Activated T-helper 17 cell treated with anti-CD3 and anti-CD28 coated beads, Interleukin-2, amount 50 U/mL, for 72 hours (primary cell): ENCODE results near the gene NRIP2. TPM values are rescaled to one million over a fixed set of nuclear protein-coding genes. Genes with fewer than 3 reads are reported as not detected.

Experiments used
- ATAC-seq: fragments of 150-1000 bp; cut with Tn5 transposase; replicated peaks from 2 replicates; pipeline ENCODE4 v1.10.0; 2021; ENCODE audit warnings: mild to moderate bottlenecking, moderate library complexity
- H3K27ac Mint-ChIP-seq: one replicate; pipeline ENCODE4 v1.8.0; 2022; ENCODE audit warnings: mixed read lengths
- H3K27me3 Mint-ChIP-seq: one replicate; pipeline ENCODE4 v1.8.0; 2022; ENCODE audit warnings: mixed read lengths
- H3K36me3 Mint-ChIP-seq: one replicate; pipeline ENCODE4 v1.8.0; 2022; ENCODE audit warnings: low read depth, mild to moderate bottlenecking, mixed read lengths
- H3K4me1 Mint-ChIP-seq: one replicate; pipeline ENCODE4 v1.8.0; 2022; ENCODE audit warnings: mixed read lengths
- H3K4me3 Mint-ChIP-seq: one replicate; pipeline ENCODE4 v1.8.0; 2022; ENCODE audit warnings: mild to moderate bottlenecking, mixed read lengths
- H3K9me3 Mint-ChIP-seq: one replicate; pipeline ENCODE4 v1.8.0; 2022; ENCODE audit warnings: mixed read lengths
- total RNA-seq, 2 donors: library from RNA; stranded (reverse); gene quantifications; one replicate each; pipeline ENCODE4 v1.2.3, GENCODE V29; 2022

The NRIP2 gene
- total RNA-seq, 2 donors from 2014 or later: not detected

DNA sequence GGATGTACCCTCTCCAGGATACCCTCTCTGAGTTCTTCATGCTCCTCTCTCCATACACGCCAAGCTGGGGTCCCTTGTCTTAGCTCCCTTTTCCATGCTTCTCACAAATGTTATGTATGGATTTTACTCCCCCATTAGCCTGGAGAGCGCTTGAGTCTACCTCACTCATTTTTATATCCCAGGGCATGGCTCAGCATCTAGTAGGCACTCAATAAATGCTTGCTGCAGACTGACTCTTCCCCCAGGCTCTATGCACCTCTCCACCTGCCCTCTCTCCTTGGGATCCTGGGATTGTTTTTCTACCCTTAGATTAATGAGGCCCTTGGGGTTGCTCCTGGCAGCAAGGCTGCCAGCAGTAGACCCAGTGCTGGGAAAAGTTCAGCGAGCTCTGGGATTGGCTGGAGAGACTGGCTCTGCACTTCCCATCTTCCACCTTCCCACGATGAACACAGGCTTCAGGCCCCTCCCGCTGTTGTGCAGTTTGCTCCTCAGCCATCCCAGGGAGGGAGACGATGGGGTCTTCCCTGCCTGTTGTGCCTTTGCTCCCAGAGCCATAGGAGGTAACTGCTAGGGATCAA is 2.2 kb downstream of the NRIP2 start:
- no peak for ATAC-seq
- Mint-ChIP-seq H3K4me3 (no peak overlapping the region), H3K27me3 (no peaks in the 10 kb centered on the region), H3K36me3 (peaks cover 57% of the 10 kb centered on the region), H3K4me1 (no peaks in the 10 kb centered on the region), H3K27ac (peak overlapping the region; percentile 52), H3K9me3 (no peaks in the 10 kb centered on the region)

DNA sequence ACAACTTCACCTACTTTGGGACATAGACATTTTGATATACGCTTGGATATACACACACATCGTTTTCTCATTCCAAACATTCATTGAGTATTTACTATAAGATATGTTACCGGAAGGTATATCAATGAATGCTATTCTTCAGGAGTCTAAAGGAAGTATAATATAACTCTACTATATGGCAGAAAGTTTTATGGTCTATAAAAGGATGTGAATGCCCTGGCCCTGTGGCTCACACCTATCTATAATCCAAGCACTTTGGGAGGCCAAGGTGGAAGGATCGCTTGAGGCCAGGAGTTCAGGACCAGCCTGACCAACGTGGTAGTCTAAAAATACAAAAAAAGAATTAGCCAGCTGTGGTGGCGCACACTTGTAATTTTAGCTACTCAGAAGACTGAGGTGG is 5.6 kb downstream of the NRIP2 start:
- Mint-ChIP-seq H3K4me3 (no peak overlapping the region), H3K36me3 (peaks cover 80% of the 10 kb centered on the region), H3K9me3 (no peaks in the 10 kb centered on the region), H3K4me1 (peaks cover 3% of the 10 kb centered on the region), H3K27me3 (no peaks in the 10 kb centered on the region), H3K27ac (no peak overlapping the region)
- no peak for ATAC-seq

DNA sequence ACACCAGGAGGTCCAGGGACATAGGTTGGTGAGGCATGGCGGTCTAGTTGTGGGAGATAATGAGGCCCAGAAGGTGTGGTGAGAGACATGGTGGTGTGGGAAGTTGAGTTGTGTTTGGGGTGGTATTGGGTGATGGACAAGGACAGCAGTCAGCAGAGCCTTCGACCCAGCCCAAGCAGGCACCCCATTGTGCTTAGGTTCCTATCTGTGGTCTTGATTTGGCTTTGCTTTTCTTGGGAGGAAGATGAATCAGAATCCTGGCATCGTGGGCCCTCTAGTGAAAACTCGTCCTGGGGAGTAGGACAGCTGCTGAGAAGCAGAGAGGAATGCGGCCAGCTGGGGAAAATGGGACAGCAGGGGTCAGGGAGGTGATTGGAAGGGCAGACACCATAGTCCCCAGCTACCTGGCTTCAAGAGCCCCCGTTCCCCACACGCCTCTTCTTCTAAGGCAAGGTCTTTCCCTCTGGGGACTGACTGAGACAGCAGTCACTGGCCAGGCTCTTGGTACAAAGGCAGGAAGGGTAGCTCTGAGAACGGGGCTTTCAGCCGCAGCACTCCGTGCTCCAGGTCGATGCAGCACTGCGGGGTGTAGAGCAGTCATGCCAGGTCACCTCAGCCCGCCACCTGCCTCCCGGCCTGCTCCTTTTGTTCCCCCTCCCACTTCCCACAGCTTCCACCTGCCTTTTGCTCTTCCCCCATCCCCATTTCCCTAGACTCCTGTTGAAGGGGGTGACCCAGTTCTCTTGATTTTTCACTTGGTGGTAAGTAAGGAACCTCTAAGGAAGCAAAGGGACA is 7.9 kb downstream of the NRIP2 start:
- peaks cover 97% of the 10 kb centered on the region for H3K36me3 Mint-ChIP-seq
- H3K9me3 Mint-ChIP-seq: no peaks in the 10 kb centered on the region
- no peak for ATAC-seq
- no peak overlapping the region for H3K27ac Mint-ChIP-seq
- no peak overlapping the region for H3K4me3 Mint-ChIP-seq
- H3K27me3 Mint-ChIP-seq: no peaks in the 10 kb centered on the region
- H3K4me1 Mint-ChIP-seq: peaks cover 3% of the 10 kb centered on the region

GRCh38 chr12:2826036-2826435 is 8.8 kb downstream of the NRIP2 start:
- no peak for ATAC-seq
- Mint-ChIP-seq H3K27me3 (no peaks in the 10 kb centered on the region), H3K4me3 (no peak overlapping the region), H3K9me3 (no peaks in the 10 kb centered on the region), H3K27ac (no peak overlapping the region), H3K4me1 (peaks cover 3% of the 10 kb centered on the region), H3K36me3 (peaks cover 97% of the 10 kb centered on the region)

DNA sequence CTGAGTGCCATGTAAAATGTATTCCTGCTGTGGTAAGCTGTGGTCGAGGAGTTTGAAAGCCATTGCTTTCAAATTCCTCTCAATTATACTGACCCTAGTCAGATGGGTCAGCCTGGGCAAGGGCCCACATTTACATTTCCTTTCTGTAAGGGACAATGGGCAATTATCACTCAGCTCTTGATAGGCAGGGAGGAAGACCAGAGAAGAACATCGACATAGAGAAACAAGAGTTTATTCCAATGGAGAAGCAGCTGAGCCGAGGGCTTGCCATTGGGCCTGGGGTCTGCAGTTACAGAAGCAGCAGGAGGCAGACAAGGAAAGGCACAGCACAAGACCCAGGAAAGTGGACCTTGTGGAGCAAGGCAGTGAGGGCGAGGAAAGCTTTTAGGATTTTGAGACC is 9.7 kb downstream of the NRIP2 start:
- Mint-ChIP-seq H3K27me3 (no peaks in the 10 kb centered on the region), H3K27ac (peak overlapping the region; percentile 41), H3K4me3 (no peak overlapping the region), H3K9me3 (no peaks in the 10 kb centered on the region), H3K4me1 (peaks cover 3% of the 10 kb centered on the region), H3K36me3 (peaks cover 97% of the 10 kb centered on the region)
- ATAC-seq: no peak

- Mint-ChIP-seq H3K9me3 (no peaks in the 10 kb centered on the region), H3K27me3 (no peaks in the 10 kb centered on the region), H3K4me1 (peaks cover 3% of the 10 kb centered on the region), H3K36me3 (peaks cover 100% of the 10 kb centered on the region), H3K27ac (peak overlapping the region; percentile 41), H3K4me3 (no peak overlapping the region)
- ATAC-seq: no peak
Observed at GRCh38 chr12:2824541-2824940, 10.3 kb downstream of the NRIP2 start.

- H3K9me3 Mint-ChIP-seq: no peaks in the 10 kb centered on the region
- peaks cover 3% of the 10 kb centered on the region for H3K4me1 Mint-ChIP-seq
- H3K27ac Mint-ChIP-seq: no peak overlapping the region
- peaks cover 100% of the 10 kb centered on the region for H3K36me3 Mint-ChIP-seq
- no peaks in the 10 kb centered on the region for H3K27me3 Mint-ChIP-seq
- H3K4me3 Mint-ChIP-seq: no peak overlapping the region
- ATAC-seq: no peak
Observed at GRCh38 chr12:2823483-2823882, 11.4 kb downstream of the NRIP2 start.

GRCh38 chr12:2820432-2820831 is 14.4 kb downstream of the NRIP2 start:
- Mint-ChIP-seq H3K9me3 (no peaks in the 10 kb centered on the region), H3K27ac (no peak overlapping the region), H3K4me1 (peaks cover 4% of the 10 kb centered on the region), H3K27me3 (no peaks in the 10 kb centered on the region), H3K36me3 (peaks cover 93% of the 10 kb centered on the region), H3K4me3 (no peak overlapping the region)
- ATAC-seq: no peak

DNA sequence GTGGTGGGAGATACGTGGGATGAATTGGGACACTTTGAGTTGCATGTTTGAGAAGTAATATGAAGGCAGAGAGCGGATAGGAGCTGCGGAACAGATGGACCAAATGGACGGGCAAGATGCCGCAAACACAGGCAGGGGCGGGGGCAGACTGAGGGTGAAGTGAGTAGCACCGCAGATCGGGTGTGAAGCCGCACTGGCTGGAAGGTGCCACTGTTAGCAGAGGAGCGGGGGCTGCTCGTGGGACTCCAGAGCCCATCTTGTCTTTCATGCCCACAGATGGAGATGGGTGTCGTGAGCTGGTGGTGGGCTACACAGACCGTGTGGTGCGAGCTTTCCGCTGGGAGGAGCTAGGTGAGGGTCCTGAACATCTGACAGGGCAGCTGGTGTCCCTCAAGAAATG is 15.0 kb downstream of the NRIP2 start:
- Mint-ChIP-seq H3K4me3 (no peak overlapping the region), H3K9me3 (no peaks in the 10 kb centered on the region), H3K36me3 (peaks cover 91% of the 10 kb centered on the region), H3K4me1 (peaks cover 4% of the 10 kb centered on the region), H3K27ac (no peak overlapping the region), H3K27me3 (no peaks in the 10 kb centered on the region)
- no peak for ATAC-seq

GRCh38 chr12:2813214-2814185 is 21.3 kb downstream of the NRIP2 start:
- H3K9me3 Mint-ChIP-seq: no peaks in the 10 kb centered on the region
- peak overlapping the region; percentile 100 for H3K27ac Mint-ChIP-seq
- peak; percentile 30 for ATAC-seq
- peak overlapping the region; percentile 99 for H3K4me3 Mint-ChIP-seq
- no peaks in the 10 kb centered on the region for H3K27me3 Mint-ChIP-seq
- H3K36me3 Mint-ChIP-seq: peaks cover 35% of the 10 kb centered on the region
- H3K4me1 Mint-ChIP-seq: peaks cover 10% of the 10 kb centered on the region

- Mint-ChIP-seq H3K9me3 (no peaks in the 10 kb centered on the region), H3K27me3 (no peaks in the 10 kb centered on the region), H3K4me1 (peaks cover 6% of the 10 kb centered on the region), H3K36me3 (peaks cover 26% of the 10 kb centered on the region), H3K4me3 (peak within 1 kb of the TSS; percentile 99), H3K27ac (peak within 1 kb of the TSS; percentile 100)
- peak; percentile 96 for ATAC-seq
Observed at GRCh38 chr12:2812290-2813213, 22.3 kb downstream of the NRIP2 start, which contains the start of gene ITFG2. ITFG2 (plus strand) TSS chr12:2812668; CDS start chr12:2812761, 93 bp downstream.

- no peak for ATAC-seq
Observed at GRCh38 chr12:2811801-2812200, 23.0 kb downstream of the NRIP2 start.

GRCh38 chr12:2806700-2807099 is 28.1 kb downstream of the NRIP2 start:
- Mint-ChIP-seq H3K36me3 (peaks cover 50% of the 10 kb centered on the region), H3K4me1 (no peaks in the 10 kb centered on the region), H3K27me3 (no peaks in the 10 kb centered on the region), H3K27ac (no peak overlapping the region), H3K4me3 (no peak overlapping the region), H3K9me3 (no peaks in the 10 kb centered on the region)
- no peak for ATAC-seq

More at GRCh38 chr12:2811801-2812200, 23.0 kb downstream of the NRIP2 start:
- no peaks in the 10 kb centered on the region for H3K27me3 Mint-ChIP-seq
- H3K9me3 Mint-ChIP-seq: no peaks in the 10 kb centered on the region
- H3K4me3 Mint-ChIP-seq: peak overlapping the region; percentile 99
- peak overlapping the region; percentile 100 for H3K27ac Mint-ChIP-seq
- peaks cover 6% of the 10 kb centered on the region for H3K4me1 Mint-ChIP-seq
- peaks cover 24% of the 10 kb centered on the region for H3K36me3 Mint-ChIP-seq
